ENCODE measurements around the gene EPB41.
"Not testable (repeated sequence)": the region's sequence is repeated elsewhere in the genome, so short reads cannot be mapped to it uniquely, and the experiment has no call there.

Gene EPB41

GRCh38 chr1:29124366-29125236 lies 210.2 kb downstream of the EPB41 start:
- peak overlapping the region; percentile 72 for H3K9ac ChIP-seq (ENCODE audit: low read depth, low read length)
- peaks cover 17% of the 10 kb centered on the region; the same call in 1 of the 2 replicates for H3K4me1 ChIP-seq (ENCODE audit: control insufficient read depth, insufficient read depth, low read length)
- H3K9me3 ChIP-seq (ENCODE audit: control insufficient read depth, insufficient read depth, low read length): no peaks in the 10 kb centered on the region
- H3K4me3 ChIP-seq (ENCODE audit: low read depth, low read length): peak overlapping the region; percentile 65
- peaks cover 24% of the 10 kb centered on the region for H3K27me3 ChIP-seq (ENCODE audit: control insufficient read depth, insufficient read depth, low read length)
- H3K27ac ChIP-seq (ENCODE audit: low read depth, low read length): peak overlapping the region; percentile 83
- 0 out of 2 replicates have a peak, but pooled peaks cover 6% of the 10 kb centered on the region for H3K36me3 ChIP-seq (ENCODE audit: control insufficient read depth, insufficient read depth, low read length)

DNA sequence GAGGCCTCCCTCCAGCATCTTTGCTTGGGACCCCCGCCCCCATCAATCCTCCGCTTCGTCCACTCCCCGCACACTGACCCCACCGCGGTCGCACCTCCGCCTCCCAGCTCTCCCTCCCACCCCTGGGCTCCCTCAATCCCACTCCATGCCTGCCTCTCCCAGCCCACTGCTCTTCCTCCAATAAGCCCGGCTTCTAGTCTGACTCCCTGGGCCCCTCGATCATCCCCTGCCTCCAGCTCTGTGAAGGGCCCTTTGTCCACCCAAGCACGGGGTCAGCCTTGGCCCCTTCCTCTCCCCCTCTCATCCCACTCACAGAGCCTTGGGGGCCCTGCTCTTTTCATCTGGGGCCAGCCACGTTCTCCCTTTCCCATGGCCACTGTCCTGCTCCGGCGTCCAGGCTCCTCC lies 210.9 kb downstream of the EPB41 start:
- Histone ChIP-seq H3K27ac (ENCODE audit: low read depth, low read length) (peak overlapping the region; percentile 83), H3K36me3 (ENCODE audit: control insufficient read depth, insufficient read depth, low read length) (0 out of 2 replicates have a peak, but pooled peaks cover 5% of the 10 kb centered on the region), H3K4me3 (ENCODE audit: low read depth, low read length) (peak overlapping the region; percentile 65; the same call in 1 of the 2 replicates)

GRCh38 chr1:29125788-29126187 lies 211.4 kb downstream of the EPB41 start:
- Histone ChIP-seq H3K9ac (ENCODE audit: low read depth, low read length) (no peak overlapping the region), H3K36me3 (ENCODE audit: control insufficient read depth, insufficient read depth, low read length) (no peaks in the 10 kb centered on the region), H3K4me3 (ENCODE audit: low read depth, low read length) (no peak overlapping the region), H3K27ac (ENCODE audit: low read depth, low read length) (no peak overlapping the region), H3K4me1 (ENCODE audit: control insufficient read depth, insufficient read depth, low read length) (peaks cover 13% of the 10 kb centered on the region; the same call in 1 of the 2 replicates), H3K27me3 (ENCODE audit: control insufficient read depth, insufficient read depth, low read length) (peaks cover 19% of the 10 kb centered on the region), H3K9me3 (ENCODE audit: control insufficient read depth, insufficient read depth, low read length) (no peaks in the 10 kb centered on the region)

More for the DNA sequence above, 210.9 kb downstream of the EPB41 start:
- Histone ChIP-seq H3K27me3 (ENCODE audit: control insufficient read depth, insufficient read depth, low read length) (peaks cover 24% of the 10 kb centered on the region), H3K9me3 (ENCODE audit: control insufficient read depth, insufficient read depth, low read length) (no peaks in the 10 kb centered on the region), H3K4me1 (ENCODE audit: control insufficient read depth, insufficient read depth, low read length) (peaks cover 17% of the 10 kb centered on the region; the same call in 1 of the 2 replicates), H3K9ac (ENCODE audit: low read depth, low read length) (peak overlapping the region; percentile 56; the same call in 1 of the 2 replicates)

DNA sequence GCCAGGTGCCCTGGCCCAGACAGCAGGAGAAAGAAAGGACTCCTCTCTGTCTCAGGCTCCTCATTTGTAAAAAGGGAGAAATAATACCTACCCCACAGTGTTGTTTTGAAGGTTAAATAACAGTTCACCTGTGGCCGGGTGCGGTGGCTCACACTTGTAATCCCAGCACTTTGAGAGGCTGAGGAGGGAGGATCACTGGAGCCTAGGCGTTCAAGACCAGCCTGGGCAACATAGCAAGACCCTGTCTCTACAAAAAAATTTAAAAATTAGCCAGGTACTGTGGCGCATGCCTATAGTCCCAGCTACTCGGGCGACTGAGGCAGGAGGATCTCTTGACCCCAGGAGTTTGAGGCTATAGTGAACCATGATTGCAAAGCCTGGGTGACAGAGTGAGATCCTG lies 211.8 kb downstream of the EPB41 start:
- peaks cover 19% of the 10 kb centered on the region for H3K27me3 ChIP-seq (ENCODE audit: control insufficient read depth, insufficient read depth, low read length)
- no peaks in the 10 kb centered on the region for H3K9me3 ChIP-seq (ENCODE audit: control insufficient read depth, insufficient read depth, low read length)
- no peak overlapping the region for H3K27ac ChIP-seq (ENCODE audit: low read depth, low read length)
- H3K9ac ChIP-seq (ENCODE audit: low read depth, low read length): no peak overlapping the region
- H3K4me3 ChIP-seq (ENCODE audit: low read depth, low read length): no peak overlapping the region
- no peaks in the 10 kb centered on the region for H3K36me3 ChIP-seq (ENCODE audit: control insufficient read depth, insufficient read depth, low read length)
- peaks cover 11% of the 10 kb centered on the region; the same call in 1 of the 2 replicates for H3K4me1 ChIP-seq (ENCODE audit: control insufficient read depth, insufficient read depth, low read length)

DNA sequence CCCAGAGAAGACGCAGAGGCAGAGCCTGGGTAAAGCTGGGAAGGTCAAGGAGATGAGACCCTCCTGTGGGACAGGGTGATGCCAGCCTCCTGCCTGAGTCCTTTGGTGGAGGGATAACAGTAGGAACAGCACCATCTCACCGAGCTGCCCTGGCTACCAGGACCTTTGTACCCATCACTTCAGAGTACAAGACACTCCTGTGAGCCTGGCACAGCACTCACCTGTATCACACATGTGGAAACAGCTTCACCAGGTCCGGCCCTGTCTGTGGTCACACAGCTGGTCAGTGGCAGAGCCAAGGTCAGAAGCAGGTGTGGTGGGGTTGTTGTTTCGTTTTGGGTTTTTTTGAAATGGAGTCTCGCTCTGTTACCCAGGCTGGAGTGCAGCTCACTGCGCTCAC lies 214.4 kb downstream of the EPB41 start:
- H3K9ac ChIP-seq (ENCODE audit: low read depth, low read length): no peak overlapping the region

DNA sequence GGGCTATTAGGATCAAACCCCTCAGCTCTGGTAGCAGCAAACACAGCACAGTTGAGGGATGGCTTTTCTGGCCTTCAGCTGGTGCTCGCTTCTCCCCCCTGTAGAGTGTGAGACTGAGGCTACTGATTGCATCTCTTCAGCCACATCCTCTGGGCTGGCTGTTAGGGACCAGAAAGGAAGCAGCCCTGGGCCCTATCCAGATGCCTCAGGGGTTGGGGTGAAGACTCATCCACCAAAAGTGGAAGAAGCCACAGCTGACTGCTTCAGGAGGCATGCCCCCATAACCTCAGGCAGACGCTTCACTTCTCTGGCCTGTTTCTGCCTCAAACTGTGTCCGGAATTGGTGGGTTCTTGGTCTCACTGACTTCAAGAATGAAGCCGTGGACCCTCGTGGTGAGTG lies 215.5 kb downstream of the EPB41 start:
- H3K27ac ChIP-seq (ENCODE audit: low read depth, low read length): no peak overlapping the region
- H3K4me3 ChIP-seq (ENCODE audit: low read depth, low read length): no peak overlapping the region
- 0 out of 2 replicates have a peak, but pooled peaks cover 5% of the 10 kb centered on the region for H3K27me3 ChIP-seq (ENCODE audit: control insufficient read depth, insufficient read depth, low read length)
- no peaks in the 10 kb centered on the region for H3K9me3 ChIP-seq (ENCODE audit: control insufficient read depth, insufficient read depth, low read length)
- H3K36me3 ChIP-seq (ENCODE audit: control insufficient read depth, insufficient read depth, low read length): no peaks in the 10 kb centered on the region
- peaks cover 9% of the 10 kb centered on the region; the same call in 1 of the 2 replicates for H3K4me1 ChIP-seq (ENCODE audit: control insufficient read depth, insufficient read depth, low read length)
- H3K9ac ChIP-seq (ENCODE audit: low read depth, low read length): no peak overlapping the region

More for the DNA sequence above, 214.4 kb downstream of the EPB41 start:
- Histone ChIP-seq H3K27ac (ENCODE audit: low read depth, low read length) (no peak overlapping the region), H3K4me1 (ENCODE audit: control insufficient read depth, insufficient read depth, low read length) (peaks cover 11% of the 10 kb centered on the region; the same call in 1 of the 2 replicates), H3K4me3 (ENCODE audit: low read depth, low read length) (no peak overlapping the region), H3K36me3 (ENCODE audit: control insufficient read depth, insufficient read depth, low read length) (no peaks in the 10 kb centered on the region), H3K27me3 (ENCODE audit: control insufficient read depth, insufficient read depth, low read length) (0 out of 2 replicates have a peak, but pooled peaks cover 5% of the 10 kb centered on the region), H3K9me3 (ENCODE audit: control insufficient read depth, insufficient read depth, low read length) (no peaks in the 10 kb centered on the region)

GRCh38 chr1:29131056-29131455 lies 216.7 kb downstream of the EPB41 start:
- not testable (repeated sequence) for H3K4me3 ChIP-seq (ENCODE audit: low read depth, low read length); H3K9ac ChIP-seq (ENCODE audit: low read depth, low read length); H3K27me3 ChIP-seq (ENCODE audit: control insufficient read depth, insufficient read depth, low read length); H3K4me1 ChIP-seq (ENCODE audit: control insufficient read depth, insufficient read depth, low read length); H3K36me3 ChIP-seq (ENCODE audit: control insufficient read depth, insufficient read depth, low read length); H3K27ac ChIP-seq (ENCODE audit: low read depth, low read length); H3K9me3 ChIP-seq (ENCODE audit: control insufficient read depth, insufficient read depth, low read length)

- no peak overlapping the region for H3K9ac ChIP-seq (ENCODE audit: low read depth, low read length)
- H3K4me1 ChIP-seq (ENCODE audit: control insufficient read depth, insufficient read depth, low read length): peaks cover 3% of the 10 kb centered on the region; the same call in 1 of the 2 replicates
- H3K4me3 ChIP-seq (ENCODE audit: low read depth, low read length): no peak overlapping the region
- no peaks in the 10 kb centered on the region for H3K36me3 ChIP-seq (ENCODE audit: control insufficient read depth, insufficient read depth, low read length)
- H3K27me3 ChIP-seq (ENCODE audit: control insufficient read depth, insufficient read depth, low read length): no peaks in the 10 kb centered on the region
- H3K27ac ChIP-seq (ENCODE audit: low read depth, low read length): no peak overlapping the region
- no peaks in the 10 kb centered on the region for H3K9me3 ChIP-seq (ENCODE audit: control insufficient read depth, insufficient read depth, low read length)
Measured at GRCh38 chr1:29133861-29134694, 219.7 kb downstream of the EPB41 start.

GRCh38 chr1:29134695-29135028 lies 220.3 kb downstream of the EPB41 start:
- H3K9me3 ChIP-seq (ENCODE audit: control insufficient read depth, insufficient read depth, low read length): no peaks in the 10 kb centered on the region

GRCh38 chr1:29136391-29136915 lies 222.1 kb downstream of the EPB41 start:
- Histone ChIP-seq H3K27ac (ENCODE audit: low read depth, low read length) (no peak overlapping the region), H3K9me3 (ENCODE audit: control insufficient read depth, insufficient read depth, low read length) (no peaks in the 10 kb centered on the region), H3K9ac (ENCODE audit: low read depth, low read length) (no peak overlapping the region), H3K4me3 (ENCODE audit: low read depth, low read length) (no peak overlapping the region), H3K27me3 (ENCODE audit: control insufficient read depth, insufficient read depth, low read length) (no peaks in the 10 kb centered on the region), H3K4me1 (ENCODE audit: control insufficient read depth, insufficient read depth, low read length) (peaks cover 3% of the 10 kb centered on the region; the same call in 1 of the 2 replicates), H3K36me3 (ENCODE audit: control insufficient read depth, insufficient read depth, low read length) (no peaks in the 10 kb centered on the region)

More at GRCh38 chr1:29134695-29135028, 220.3 kb downstream of the EPB41 start:
- Histone ChIP-seq H3K9ac (ENCODE audit: low read depth, low read length) (no peak overlapping the region), H3K4me3 (ENCODE audit: low read depth, low read length) (no peak overlapping the region), H3K27ac (ENCODE audit: low read depth, low read length) (no peak overlapping the region), H3K4me1 (ENCODE audit: control insufficient read depth, insufficient read depth, low read length) (peaks cover 3% of the 10 kb centered on the region; the same call in 1 of the 2 replicates), H3K36me3 (ENCODE audit: control insufficient read depth, insufficient read depth, low read length) (no peaks in the 10 kb centered on the region), H3K27me3 (ENCODE audit: control insufficient read depth, insufficient read depth, low read length) (no peaks in the 10 kb centered on the region)

All from HUES48 (cell line).